GM21576 (cell line): ENCODE data around the gene OCA2.
"Not testable (repeated sequence)": the region's sequence is repeated elsewhere in the genome, so short reads cannot be mapped to it uniquely, and the experiment has no call there.

Experiments
- ATAC-seq: cut with Tn5 transposase; IDR thresholded peaks from one replicate; pipeline ENCODE4 v1.9.1; 2021; ENCODE audit warnings: mild to moderate bottlenecking, moderate library complexity; ENCODE audit not compliant: unreplicated experiment

The OCA2 gene

GRCh38 chr15:27958911-27959578, 140.1 kb downstream of the OCA2 start:
- ATAC-seq: no peak

- ATAC-seq: no peak
These were observed 142.8 kb downstream of the OCA2 start for GRCh38 chr15:27956285-27956684.

GRCh38 chr15:27955087-27955486, 144.0 kb downstream of the OCA2 start:
- ATAC-seq: no peak

GRCh38 chr15:27952593-27952992, 146.5 kb downstream of the OCA2 start:
- not testable (repeated sequence) for ATAC-seq

- ATAC-seq: no peak
These were observed 147.8 kb downstream of the OCA2 start for GRCh38 chr15:27951191-27951890.

GRCh38 chr15:27949089-27949488, 150.0 kb downstream of the OCA2 start:
- no peak for ATAC-seq

GRCh38 chr15:27939246-27939645, 159.9 kb downstream of the OCA2 start:
- no peak for ATAC-seq

- ATAC-seq: no peak
These were observed 161.3 kb downstream of the OCA2 start for GRCh38 chr15:27937851-27938250.

GRCh38 chr15:27936164-27936563, 163.0 kb downstream of the OCA2 start:
- ATAC-seq: no peak

- no peak for ATAC-seq
These were observed 163.8 kb downstream of the OCA2 start for GRCh38 chr15:27935328-27935727.

GRCh38 chr15:27934782-27935181, 164.3 kb downstream of the OCA2 start:
- no peak for ATAC-seq

- ATAC-seq: no peak
These were observed 165.6 kb downstream of the OCA2 start for GRCh38 chr15:27933562-27933961.

GRCh38 chr15:27932600-27932999, 166.5 kb downstream of the OCA2 start:
- ATAC-seq: no peak

- no peak for ATAC-seq
These were observed 170.7 kb downstream of the OCA2 start for GRCh38 chr15:27928386-27928785.

GRCh38 chr15:27912283-27912682, 186.8 kb downstream of the OCA2 start:
- ATAC-seq: no peak

- ATAC-seq: no peak
These were observed 192.3 kb downstream of the OCA2 start for GRCh38 chr15:27906802-27907201.

- no peak for ATAC-seq
These were observed 195.7 kb downstream of the OCA2 start for GRCh38 chr15:27903405-27903804.

GRCh38 chr15:27902680-27903385, 196.3 kb downstream of the OCA2 start:
- no peak for ATAC-seq

- ATAC-seq: no peak
These were observed 199.4 kb downstream of the OCA2 start for GRCh38 chr15:27899583-27900285.

GRCh38 chr15:27897481-27897880, 201.6 kb downstream of the OCA2 start:
- no peak for ATAC-seq

- ATAC-seq: no peak
These were observed 204.5 kb downstream of the OCA2 start for GRCh38 chr15:27894645-27895044.
